GM12878 (cell line): ENCODE measurements around the gene NDC1. TPM values are rescaled to one million over a fixed set of nuclear protein-coding genes. Genes with fewer than 3 reads are reported as not detected.
"Not testable (repeated sequence)": the region's sequence is repeated elsewhere in the genome, so short reads cannot be mapped to it uniquely, and the experiment has no call there.

Experiments used
- ATAC-seq: fragments of 200-7000 bp; cut with Tn5 transposase; 3 replicates; pipeline ENCODE4 v1.9.1; 2020; ENCODE audit warnings: mild to moderate bottlenecking, moderate library complexity
- BruUV-seq: library from RNA; stranded (reverse); fragments of 400-500 nt; replicated peaks from 2 replicates; lab custom pipeline; 2021; lab: Mats Ljungman, UMichigan
- CTCF ChIA-PET: fragments of 300-600 bp; sonication (Branson Sonifier 250); formaldehyde crosslinking; extraction: SDS; loops from one replicate; lab custom pipeline; 2021; ENCODE audit warnings: inconsistent platforms; lab: Yijun Ruan, JAX
- POLR2A ChIA-PET: fragments of 350-600 bp; formaldehyde crosslinking; extraction: SDS; loops from one replicate; lab custom pipeline; 2021; ENCODE audit warnings: inconsistent platforms; lab: Charles Lee
- RAD21 ChIA-PET: fragments of 300-600 bp; sonication (Branson Sonifier 250); formaldehyde crosslinking; loops from one replicate; lab custom pipeline; 2023; ENCODE audit warnings: antibody characterized with exemption; ENCODE audit not compliant: unreplicated experiment; lab: Charles Lee
- SMC1A ChIA-PET: fragments of 300-600 bp; sonication (Branson Sonifier 250); formaldehyde crosslinking; loops from one replicate; lab custom pipeline; 2023; ENCODE audit not compliant: unreplicated experiment, uncharacterized antibody; lab: Charles Lee
- DNase-seq: peaks from one replicate; pipeline ENCODE4 v3.0.0-alpha.2; 2011; ENCODE audit warnings: low read depth, low spot score
- FAIRE-seq: peaks from 3 replicates; lab custom pipeline; 2011; peaks lifted over from hg19 to GRCh38; lab: Jason Lieb, UNC
- H2AFZ ChIP-seq: 2 replicates; pipeline ENCODE4 v1.6.0; 2011; ENCODE audit warnings: low read depth, low read length, control low read depth; ENCODE audit not compliant: control insufficient read depth
- H3K27ac ChIP-seq: 2 replicates; pipeline ENCODE4 v1.5.1; 2011; ENCODE audit warnings: control low read depth; ENCODE audit not compliant: control insufficient read depth, insufficient read depth
- H3K27me3 ChIP-seq, 2 experiments: replicated peaks in 1 of 2; 2 replicates each; pipeline versions ENCODE4 v1.6.0 to v1.6.1; 2011; ENCODE audit warnings: low read length in 1 of 2; ENCODE audit not compliant: control insufficient read depth in 2 of 2, insufficient read depth in 2 of 2
- H3K36me3 ChIP-seq, 2 experiments: 2 replicates each; pipeline ENCODE4 v1.5.1; 2011; ENCODE audit warnings: low read length in 1 of 2; ENCODE audit not compliant: control insufficient read depth in 2 of 2, insufficient read depth in 2 of 2
- H3K4me1 ChIP-seq: 2 replicates; pipeline ENCODE4 v1.6.1; 2011; ENCODE audit warnings: mild to moderate bottlenecking, low read length, moderate library complexity, mixed read lengths; ENCODE audit not compliant: control insufficient read depth, insufficient read depth
- H3K4me2 ChIP-seq: 2 replicates; pipeline ENCODE4 v1.6.0; 2011; ENCODE audit warnings: control low read depth; ENCODE audit not compliant: control insufficient read depth, insufficient read depth
- H3K4me3 ChIP-seq: fragments of 200-600 bp; sonication (generic); 2 replicates; pipeline ENCODE4 v1.5.1; 2016
- H3K79me2 ChIP-seq: 2 replicates; pipeline ENCODE4 v1.6.0; 2011; ENCODE audit warnings: low read length; ENCODE audit not compliant: control insufficient read depth, insufficient read depth
- H3K9ac ChIP-seq: 2 replicates; pipeline ENCODE4 v1.8.0; 2011; ENCODE audit warnings: low read length, control low read depth, mixed read lengths; ENCODE audit not compliant: control insufficient read depth, insufficient read depth
- H3K9me3 ChIP-seq: replicated peaks from 3 replicates; pipeline ENCODE4 v1.5.1; 2011; ENCODE audit warnings: mild to moderate bottlenecking, low read length; ENCODE audit not compliant: control insufficient read depth, insufficient read depth
- H4K20me1 ChIP-seq: 2 replicates; pipeline ENCODE4 v1.6.0; 2011; ENCODE audit not compliant: control insufficient read depth, insufficient read depth
- WGBS: methylation state at CpG from one replicate; pipeline ENCODE4 v1.1.6; 2016; ENCODE audit warnings: low lambda C conversion rate; ENCODE audit not compliant: insufficient replicate concordance, insufficient coverage; ENCODE audit errors: missing lambda C conversion rate; 5-methylcytosine and 5-hydroxymethylcytosine counted together
- in situ Hi-C: fragments of 300-500 bp; cut with MboI; formaldehyde crosslinking; loops from 9 replicates; pipeline ENCODE4 v1.14.3; 2018; ENCODE audit warnings: mixed read lengths
- intact Hi-C: fragments of 100-400 bp; cut with micrococcal nuclease; formaldehyde crosslinking; loops from one replicate; pipeline ENCODE4 v1.14.2; 2022; ENCODE audit not compliant: unreplicated experiment
- polyA plus RNA-seq, 11 experiments: library from polyadenylated mRNA; depleted of rRNA in 4 of 11; unstranded in 6 of 11; stranded (reverse) in 5 of 11; fragments of >200 nt; fragmentation: Nextera tagmentation in 4 of 11; fragmentation: Illumina TruSeq in 1 of 11; extraction: Ambion mirVana in 4 of 11; extraction: Trizol in 1 of 11; gene quantifications; 1 replicate in 1 of 11; 2 replicates in 10 of 11; pipeline versions ENCODE4 v1.2.1 to v1.2.3, GENCODE V29; 2011 to 2016; ENCODE audit warnings: inconsistent platforms in 2 of 11, missing spikeins in 2 of 11, low read depth in 1 of 11
- total RNA-seq, 4 experiments: library from RNA; depleted of rRNA in 3 of 4; stranded (reverse); fragments of >200 nt in 3 of 4; fragmentation: Illumina TruSeq in 1 of 4; extraction: Trizol in 1 of 4; gene quantifications; 2 replicates each; pipeline versions ENCODE4 v1.2.1 to v1.2.3, GENCODE V29; 2013 to 2021

NDC1 gene
- total and polyA plus RNA-seq, 10 of the 15 experiments (the other 5 are each of a cell fraction or from before 2014, with no cell fraction given): 20.2 to 77.6 (median 47.1) TPM

DNA sequence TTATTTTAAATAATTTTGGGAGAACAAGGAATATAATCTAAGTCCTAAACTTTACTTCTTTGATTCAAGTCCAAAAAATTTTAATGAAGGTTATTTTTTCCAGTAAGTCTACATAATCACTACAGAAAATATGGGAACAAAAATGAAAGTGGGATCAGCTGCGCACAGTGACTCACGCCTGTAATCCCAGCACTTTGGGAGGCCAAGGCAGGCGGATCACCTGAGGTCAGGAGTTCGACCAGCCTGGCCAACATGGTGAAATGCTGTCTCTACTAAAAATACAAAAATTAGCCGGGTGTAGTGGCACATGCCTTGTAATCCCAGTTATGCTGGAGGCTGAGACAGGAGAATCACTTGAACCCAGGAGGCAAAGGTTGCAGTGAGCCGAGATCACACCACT lies 45.5 kb upstream of the NDC1 start:
- H3K27ac ChIP-seq, intact Hi-C loops, H3K4me2 ChIP-seq, FAIRE-seq, H3K4me3 ChIP-seq, BruUV-seq, H3K9me3 ChIP-seq, ATAC-seq, in situ Hi-C loops, H2AFZ ChIP-seq, H3K27me3 ChIP-seq, H3K79me2 ChIP-seq, H4K20me1 ChIP-seq, H3K36me3 ChIP-seq, DNase-seq, H3K9ac ChIP-seq, H3K4me1 ChIP-seq: not testable (repeated sequence)
- 95% methylated on average over 6 of the region's 6 CpGs for WGBS
- ChIA-PET CTCF (interaction anchor here (1.0 to 8.7 kb wide), 4 partner anchors 23 to 76 kb away, joined by 3 to 198 read pairs (median 6); partner anchors contain the start of genes IFT25 and LRRC42), SMC1A (interaction anchor here (1.5 to 2.3 kb wide), 2 partner anchors 72 to 76 kb away, joined by 7 read pairs; no protein-coding TSS in a partner anchor), POLR2A (interaction anchor here (0.6 to 1.8 kb wide), 2 partner anchors 37 to 62 kb away, joined by 5 to 7 read pairs; partner anchors contain the start of genes IFT25 and LRRC42), RAD21 (interaction anchor here (1.4 kb wide), 1 partner anchor 64 kb away, joined by 7 read pairs; no protein-coding TSS in a partner anchor)

DNA sequence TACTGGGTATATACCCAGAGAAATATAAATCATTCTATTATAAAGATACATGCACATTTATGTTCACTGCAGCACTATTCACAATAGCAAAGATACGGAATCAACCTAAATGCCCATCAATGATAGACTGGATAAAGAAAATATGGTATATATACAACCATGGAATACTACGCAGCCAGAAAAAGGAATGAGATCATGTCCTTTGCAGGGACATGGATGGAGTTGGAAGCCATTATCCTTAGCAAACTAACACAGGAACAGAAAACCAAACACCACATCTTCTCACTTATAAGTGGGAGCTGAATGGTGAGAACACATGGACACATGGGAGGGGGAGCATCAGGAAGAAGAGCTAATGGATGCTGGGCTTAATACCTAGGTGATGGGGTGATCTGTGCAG lies 43.8 kb upstream of the NDC1 start:
- H3K79me2 ChIP-seq, H3K27ac ChIP-seq, ATAC-seq, H3K27me3 ChIP-seq, H4K20me1 ChIP-seq, H2AFZ ChIP-seq, H3K9ac ChIP-seq, FAIRE-seq, H3K4me2 ChIP-seq, H3K4me3 ChIP-seq, H3K4me1 ChIP-seq, in situ Hi-C loops, DNase-seq, H3K36me3 ChIP-seq, BruUV-seq, H3K9me3 ChIP-seq, intact Hi-C loops: not testable (repeated sequence)
- ChIA-PET SMC1A (interaction anchor here (1.1 to 5.4 kb wide), 5 partner anchors 11 to 77 kb away, joined by 3 to 68 read pairs (median 7); no protein-coding TSS in a partner anchor), CTCF (interaction anchor here (1.1 to 8.7 kb wide), 5 partner anchors 12 to 78 kb away, joined by 3 to 198 read pairs (median 9); partner anchors contain the start of genes IFT25 and LRRC42), POLR2A (interaction anchor here (1.8 kb wide), 1 partner anchor 64 kb away, joined by 5 read pairs; the partner anchor contains the start of genes IFT25 and LRRC42), RAD21 (interaction anchor here (1.5 to 1.8 kb wide), 3 partner anchors 21 to 66 kb away, joined by 4 to 6 read pairs (median 5); partner anchors contain the start of genes IFT25 and LRRC42)
- 96% methylated on average over 2 of the region's 2 CpGs for WGBS
